Nucleus accumbens (tissue), 56 donors: ENCODE data around the gene EMD.

Source experiments
- DNase-seq, 56 donors: peaks; one replicate each; lab custom pipeline; 2025; lab: John Stamatoyannopoulos, UW

EMD gene

GRCh38 chrX:154409222-154409871, 30.3 kb downstream of the EMD start, which contains the start of gene DNASE1L1:
Gene DNASE1L1 (minus strand): TSS chrX:154409254. CDS start chrX:154405568, 3,686 bp downstream.
- DNase-seq: peak in 14 of 56 donors; percentile 0 to 51 (median 8)

GRCh38 chrX:154411981-154412340, 32.9 kb downstream of the EMD start:
- DNase-seq: peak in 39 of 56 donors; percentile 1 to 67 (median 27)

- DNase-seq: no peak
Measured at GRCh38 chrX:154412468-154412867, 33.4 kb downstream of the EMD start.

- no peak for DNase-seq
Measured at GRCh38 chrX:154413142-154413541, 34.0 kb downstream of the EMD start.

GRCh38 chrX:154417157-154417556, 38.1 kb downstream of the EMD start:
- DNase-seq: no peak

GRCh38 chrX:154419189-154419588, 40.1 kb downstream of the EMD start:
- no peak for DNase-seq

GRCh38 chrX:154419688-154420401, 40.8 kb downstream of the EMD start:
- no peak for DNase-seq

GRCh38 chrX:154420402-154420756, 41.3 kb downstream of the EMD start:
- no peak for DNase-seq

- DNase-seq: no peak
Measured at GRCh38 chrX:154426916-154427770, 48.0 kb downstream of the EMD start.

GRCh38 chrX:154428176-154429171, 49.4 kb downstream of the EMD start, which contains the start of gene ATP6AP1:
Gene ATP6AP1 (plus strand): TSS chrX:154428677. CDS start chrX:154428693, 16 bp downstream.
- peak in 55 of 56 donors; percentile 5 to 92 (median 82) for DNase-seq

GRCh38 chrX:154429711-154430110, 50.6 kb downstream of the EMD start:
- no peak for DNase-seq

GRCh38 chrX:154430479-154430878, 51.4 kb downstream of the EMD start:
- no peak for DNase-seq

GRCh38 chrX:154430916-154431315, 51.8 kb downstream of the EMD start:
- DNase-seq: no peak
